HepG2 (cell line): ENCODE measurements around the gene ADORA2B. TPM values are rescaled to one million over a fixed set of nuclear protein-coding genes. Genes with fewer than 3 reads are reported as not detected.
A peak's percentile ranks its signal among the peaks of the same experiment; 100 is the strongest.

ENCODE experiments used
- ARHGAP35 ChIP-seq: sonication (generic); formaldehyde crosslinking; IDR thresholded peaks from 2 replicates; pipeline ENCODE4 v1.9.0; 2022; ENCODE audit warnings: mild to moderate bottlenecking, inconsistent platforms, moderate library complexity, missing genetic modification reagents, borderline replicate concordance
- FOXA1 ChIP-seq, 2 experiments: fragments of 450-650 bp in 1 of 2; sonication (generic) in 1 of 2; formaldehyde crosslinking in 1 of 2; IDR thresholded peaks; 2 replicates each; pipeline versions ENCODE4 v1.4.0 to v1.6.1; 2016 to 2020; ENCODE audit warnings: missing genetic modification reagents in 1 of 2
- HNRNPL ChIP-seq: fragments of 200-400 bp; formaldehyde crosslinking; IDR thresholded peaks from 2 replicates; pipeline ENCODE4 v1.6.1; 2017; ENCODE audit warnings: mild to moderate bottlenecking, low read depth, low read length
- IRF1 ChIP-seq: sonication (generic); formaldehyde crosslinking; IDR thresholded peaks from 2 replicates; pipeline ENCODE4 v1.4.0; 2020; ENCODE audit warnings: low read depth, mild to moderate bottlenecking, missing genetic modification reagents
- MAZ ChIP-seq, 2 experiments: sonication (generic) in 1 of 2; formaldehyde crosslinking in 1 of 2; IDR thresholded peaks; 2 replicates each; pipeline versions ENCODE4 v1.5.0 to v1.6.1; 2012 to 2020; ENCODE audit warnings: low read depth in 2 of 2, mild to moderate bottlenecking in 2 of 2, borderline replicate concordance in 1 of 2, improper control_type of control experiment in 1 of 2, low read length in 1 of 2, missing genetic modification reagents in 1 of 2, moderate library complexity in 1 of 2
- MBD4 ChIP-seq: IDR thresholded peaks from 2 replicates; pipeline ENCODE4 v1.6.1; 2012; ENCODE audit warnings: low read length, inconsistent platforms, borderline replicate concordance
- MYC ChIP-seq: sonication (generic); formaldehyde crosslinking; IDR thresholded peaks from 2 replicates; pipeline ENCODE4 v1.9.0; 2021; ENCODE audit warnings: missing genetic modification reagents, borderline replicate concordance
- ONECUT2 ChIP-seq: sonication (generic); formaldehyde crosslinking; IDR thresholded peaks from 2 replicates; pipeline ENCODE4 v1.4.0; 2020; ENCODE audit warnings: missing genetic modification reagents
- PCBP1 ChIP-seq: fragments of 200-400 bp; formaldehyde crosslinking; IDR thresholded peaks from 2 replicates; pipeline ENCODE4 v1.6.1; 2017; ENCODE audit warnings: mild to moderate bottlenecking, low read depth, low read length, borderline replicate concordance
- PRPF4 ChIP-seq: fragments of 200-400 bp; formaldehyde crosslinking; IDR thresholded peaks from 2 replicates; pipeline ENCODE4 v1.6.1; 2016; ENCODE audit warnings: low read length, low read depth; ENCODE audit not compliant: poor library complexity, severe bottlenecking
- SCMH1 ChIP-seq: sonication (generic); formaldehyde crosslinking; IDR thresholded peaks from 2 replicates; pipeline ENCODE4 v1.9.0; 2021; ENCODE audit warnings: missing genetic modification reagents, mild to moderate bottlenecking, borderline replicate concordance
- SNAPC5 ChIP-seq: sonication (generic); formaldehyde crosslinking; IDR thresholded peaks from 2 replicates; pipeline ENCODE4 v1.8.1; 2023; ENCODE audit warnings: mild to moderate bottlenecking, missing genetic modification reagents, borderline replicate concordance
- ZGPAT ChIP-seq: IDR thresholded peaks from 2 replicates; pipeline ENCODE4 v1.6.1; 2016; ENCODE audit warnings: mild to moderate bottlenecking
- ZMYM2 ChIP-seq: sonication (generic); formaldehyde crosslinking; IDR thresholded peaks from 2 replicates; pipeline ENCODE4 v1.8.0; 2022; ENCODE audit warnings: mild to moderate bottlenecking, missing genetic modification reagents
- ZNF562 ChIP-seq: sonication (generic); formaldehyde crosslinking; IDR thresholded peaks from 2 replicates; pipeline ENCODE4 v1.8.0; 2022; ENCODE audit warnings: missing genetic modification reagents, borderline replicate concordance
- ZNF703 ChIP-seq: sonication (generic); formaldehyde crosslinking; IDR thresholded peaks from 2 replicates; pipeline ENCODE4 v1.5.1; 2020; ENCODE audit warnings: missing genetic modification reagents, mild to moderate bottlenecking, moderate library complexity, borderline replicate concordance
- polyA plus RNA-seq, 8 experiments: library from polyadenylated mRNA; depleted of rRNA in 3 of 8; stranded (reverse) in 7 of 8; unstranded in 1 of 8; fragments of >200 nt; fragmentation: Illumina TruSeq in 4 of 8; extraction: Trizol in 4 of 8; gene quantifications; 2 replicates each; pipeline versions ENCODE4 v1.2.1 to v1.2.3, GENCODE V29; 2011 to 2016; ENCODE audit warnings: low read depth in 4 of 8, missing spikeins in 1 of 8, mixed read lengths in 1 of 8; ENCODE audit not compliant: insufficient read depth in 1 of 8
- total RNA-seq, 5 experiments: library from RNA; depleted of rRNA; stranded (reverse); fragments of >200 nt; fragmentation: Illumina TruSeq; extraction: Trizol; gene quantifications; 2 replicates each; pipeline ENCODE4 v1.2.3, GENCODE V29; 2016; ENCODE audit warnings: low read depth in 1 of 5
- TF ChIP-seq, protein P1 (sequence below): sonication (generic); formaldehyde crosslinking; IDR thresholded peaks from 2 replicates; pipeline ENCODE4 v1.8.1; 2022; ENCODE audit warnings: low read depth, mild to moderate bottlenecking, missing genetic modification reagents
- TF ChIP-seq, protein P2 (sequence below): sonication (generic); formaldehyde crosslinking; IDR thresholded peaks from 2 replicates; pipeline ENCODE4 v1.4.0; 2020; ENCODE audit warnings: missing genetic modification reagents, low read depth, mild to moderate bottlenecking, borderline replicate concordance
- TF ChIP-seq, protein P3 (sequence below): sonication (generic); formaldehyde crosslinking; IDR thresholded peaks from 2 replicates; pipeline ENCODE4 v1.4.0; 2020; ENCODE audit warnings: missing genetic modification reagents

ADORA2B gene
- total and polyA plus RNA-seq, 2 of the 13 experiments (the other 11 are each of a cell fraction or from before 2014, with no cell fraction given): 10.4 to 20.0 TPM

DNA sequence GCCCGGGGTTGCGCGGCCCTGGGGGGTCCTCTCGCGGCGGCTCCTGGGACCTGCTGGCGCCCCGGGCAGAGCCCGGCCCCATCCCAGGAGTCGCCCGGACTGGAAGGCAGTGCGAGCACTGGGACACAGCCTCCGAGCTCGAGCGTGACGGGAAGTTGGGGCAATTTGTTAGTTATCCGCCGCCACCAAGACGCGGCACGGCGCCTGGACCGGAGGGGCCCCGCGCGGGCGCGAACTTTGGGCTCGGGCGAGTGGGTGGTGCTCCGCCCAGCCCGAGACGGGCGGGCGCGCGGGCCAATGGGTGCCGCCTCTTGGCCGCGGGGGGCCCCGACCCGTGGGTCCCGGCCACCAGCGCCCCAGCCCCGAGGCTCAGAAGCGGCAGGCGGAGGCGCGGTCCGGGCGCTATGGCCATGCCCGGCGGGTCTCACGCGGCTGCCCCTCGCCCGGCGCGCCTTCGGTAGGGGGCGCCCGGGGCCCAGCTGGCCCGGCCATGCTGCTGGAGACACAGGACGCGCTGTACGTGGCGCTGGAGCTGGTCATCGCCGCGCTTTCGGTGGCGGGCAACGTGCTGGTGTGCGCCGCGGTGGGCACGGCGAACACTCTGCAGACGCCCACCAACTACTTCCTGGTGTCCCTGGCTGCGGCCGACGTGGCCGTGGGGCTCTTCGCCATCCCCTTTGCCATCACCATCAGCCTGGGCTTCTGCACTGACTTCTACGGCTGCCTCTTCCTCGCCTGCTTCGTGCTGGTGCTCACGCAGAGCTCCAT is at the start of gene ADORA2B (continued):
- TF ChIP-seq PRPF4: no peak
- TF ChIP-seq SNAPC5 (CRISPR knock-in tag): 0 out of 2 replicates have a peak, but pooled peaks have one; percentile 28
- TF ChIP-seq ONECUT2 (CRISPR knock-in tag): no peak
- 0 out of 2 replicates have a peak, but pooled peaks have one; percentile 29 for TF ChIP-seq MAZ (IDR thresholded peaks at IDR 0.05; ENCODE audit: borderline replicate concordance, low read depth, low read length)
- peak; percentile 86 for TF ChIP-seq MAZ (CRISPR knock-in tag; IDR thresholded peaks at IDR 0.05; ENCODE audit: low read depth)
- TF ChIP-seq ZGPAT (CRISPR knock-in tag): peak; percentile 39
- no peak for TF ChIP-seq SCMH1 (CRISPR knock-in tag)
- 0 out of 2 replicates have a peak, but pooled peaks have one; percentile 56 for TF ChIP-seq HNRNPL
- TF ChIP-seq PCBP1: no peak
- TF ChIP-seq, protein P1, sequence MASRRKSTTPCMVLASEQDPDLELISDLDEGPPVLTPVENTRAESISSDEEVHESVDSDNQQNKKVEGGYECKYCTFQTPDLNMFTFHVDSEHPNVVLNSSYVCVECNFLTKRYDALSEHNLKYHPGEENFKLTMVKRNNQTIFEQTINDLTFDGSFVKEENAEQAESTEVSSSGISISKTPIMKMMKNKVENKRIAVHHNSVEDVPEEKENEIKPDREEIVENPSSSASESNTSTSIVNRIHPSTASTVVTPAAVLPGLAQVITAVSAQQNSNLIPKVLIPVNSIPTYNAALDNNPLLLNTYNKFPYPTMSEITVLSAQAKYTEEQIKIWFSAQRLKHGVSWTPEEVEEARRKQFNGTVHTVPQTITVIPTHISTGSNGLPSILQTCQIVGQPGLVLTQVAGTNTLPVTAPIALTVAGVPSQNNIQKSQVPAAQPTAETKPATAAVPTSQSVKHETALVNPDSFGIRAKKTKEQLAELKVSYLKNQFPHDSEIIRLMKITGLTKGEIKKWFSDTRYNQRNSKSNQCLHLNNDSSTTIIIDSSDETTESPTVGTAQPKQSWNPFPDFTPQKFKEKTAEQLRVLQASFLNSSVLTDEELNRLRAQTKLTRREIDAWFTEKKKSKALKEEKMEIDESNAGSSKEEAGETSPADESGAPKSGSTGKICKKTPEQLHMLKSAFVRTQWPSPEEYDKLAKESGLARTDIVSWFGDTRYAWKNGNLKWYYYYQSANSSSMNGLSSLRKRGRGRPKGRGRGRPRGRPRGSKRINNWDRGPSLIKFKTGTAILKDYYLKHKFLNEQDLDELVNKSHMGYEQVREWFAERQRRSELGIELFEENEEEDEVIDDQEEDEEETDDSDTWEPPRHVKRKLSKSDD: 0 out of 2 replicates have a peak, but pooled peaks have one; percentile 65
- TF ChIP-seq, protein P2, sequence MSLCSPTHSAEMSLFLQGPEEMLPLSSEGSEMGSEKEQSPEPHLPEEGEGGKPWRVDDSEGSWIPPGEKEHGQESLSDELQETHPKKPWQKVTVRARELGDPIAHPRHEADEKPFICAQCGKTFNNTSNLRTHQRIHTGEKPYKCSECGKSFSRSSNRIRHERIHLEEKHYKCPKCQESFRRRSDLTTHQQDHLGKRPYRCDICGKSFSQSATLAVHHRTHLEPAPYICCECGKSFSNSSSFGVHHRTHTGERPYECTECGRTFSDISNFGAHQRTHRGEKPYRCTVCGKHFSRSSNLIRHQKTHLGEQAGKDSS (CRISPR knock-in tag): no peak; the same call in 1 of the 2 replicates
- TF ChIP-seq FOXA1 (IDR thresholded peaks at IDR 0.05): no peak
- peak; percentile 38; the same call in 1 of the 2 replicates for TF ChIP-seq FOXA1 (CRISPR knock-in tag; IDR thresholded peaks at IDR 0.05)
- peak; percentile 94 for TF ChIP-seq MYC (CRISPR knock-in tag)
- TF ChIP-seq ZNF562 (CRISPR knock-in tag): no peak
- no peak for TF ChIP-seq ZMYM2
- TF ChIP-seq MBD4: no peak
- peak; percentile 87 for TF ChIP-seq ARHGAP35 (CRISPR knock-in tag)
- TF ChIP-seq IRF1 (CRISPR knock-in tag): no peak
- TF ChIP-seq, protein P3, sequence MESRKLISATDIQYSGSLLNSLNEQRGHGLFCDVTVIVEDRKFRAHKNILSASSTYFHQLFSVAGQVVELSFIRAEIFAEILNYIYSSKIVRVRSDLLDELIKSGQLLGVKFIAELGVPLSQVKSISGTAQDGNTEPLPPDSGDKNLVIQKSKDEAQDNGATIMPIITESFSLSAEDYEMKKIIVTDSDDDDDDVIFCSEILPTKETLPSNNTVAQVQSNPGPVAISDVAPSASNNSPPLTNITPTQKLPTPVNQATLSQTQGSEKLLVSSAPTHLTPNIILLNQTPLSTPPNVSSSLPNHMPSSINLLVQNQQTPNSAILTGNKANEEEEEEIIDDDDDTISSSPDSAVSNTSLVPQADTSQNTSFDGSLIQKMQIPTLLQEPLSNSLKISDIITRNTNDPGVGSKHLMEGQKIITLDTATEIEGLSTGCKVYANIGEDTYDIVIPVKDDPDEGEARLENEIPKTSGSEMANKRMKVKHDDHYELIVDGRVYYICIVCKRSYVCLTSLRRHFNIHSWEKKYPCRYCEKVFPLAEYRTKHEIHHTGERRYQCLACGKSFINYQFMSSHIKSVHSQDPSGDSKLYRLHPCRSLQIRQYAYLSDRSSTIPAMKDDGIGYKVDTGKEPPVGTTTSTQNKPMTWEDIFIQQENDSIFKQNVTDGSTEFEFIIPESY (CRISPR knock-in tag): no peak
- TF ChIP-seq ZNF703 (CRISPR knock-in tag): no peak
